NCI-H1694 treated with DMSO at 0.1 percent for 48 hours (cell line): ENCODE measurements around the gene OPHN1.

Source experiments
- DNase-seq: peaks from one replicate; lab custom pipeline; 2025; lab: John Stamatoyannopoulos, UW

The OPHN1 gene

DNA sequence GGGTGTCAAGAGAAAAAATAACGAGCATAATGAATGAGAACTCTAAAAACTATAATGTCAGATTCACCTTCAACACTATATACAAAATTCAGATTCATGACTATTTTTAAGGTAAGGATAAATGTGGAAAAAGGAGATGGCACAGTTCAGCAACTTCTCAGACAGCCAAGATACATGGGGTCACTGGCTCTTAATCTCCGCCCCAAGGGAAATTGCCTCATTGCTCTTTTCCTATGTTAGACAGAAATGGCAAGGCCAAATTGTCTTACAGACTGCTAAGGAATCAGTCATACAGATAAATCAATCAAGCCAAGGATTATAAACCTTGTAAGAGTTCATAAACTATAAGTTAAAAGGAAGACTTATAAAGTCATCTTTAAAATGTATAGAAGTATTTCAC is 183.4 kb downstream of the OPHN1 start:
- no peak for DNase-seq

GRCh38 chrX:68249401-68249831 is 183.9 kb downstream of the OPHN1 start:
- DNase-seq: no peak

DNA sequence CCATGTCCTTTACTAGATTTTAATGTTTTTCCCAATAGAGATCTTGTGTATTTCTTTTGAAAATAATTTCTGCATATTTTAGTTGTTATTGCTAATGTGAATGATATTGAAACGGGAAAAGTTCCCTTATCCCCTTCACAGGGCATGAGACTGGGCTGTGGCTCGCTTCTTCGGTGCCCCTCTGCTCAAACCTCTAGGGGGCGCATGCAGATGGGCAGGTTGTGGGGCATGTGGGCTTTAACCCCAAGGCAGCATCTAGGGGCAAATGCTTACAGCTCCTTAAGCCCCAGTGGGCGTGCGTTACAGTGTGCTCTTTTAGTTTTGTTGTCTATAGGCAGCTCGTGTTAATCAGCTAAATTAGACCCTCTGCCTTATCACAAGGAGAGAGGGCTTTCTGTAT is 194.7 kb downstream of the OPHN1 start:
- DNase-seq: no peak

DNA sequence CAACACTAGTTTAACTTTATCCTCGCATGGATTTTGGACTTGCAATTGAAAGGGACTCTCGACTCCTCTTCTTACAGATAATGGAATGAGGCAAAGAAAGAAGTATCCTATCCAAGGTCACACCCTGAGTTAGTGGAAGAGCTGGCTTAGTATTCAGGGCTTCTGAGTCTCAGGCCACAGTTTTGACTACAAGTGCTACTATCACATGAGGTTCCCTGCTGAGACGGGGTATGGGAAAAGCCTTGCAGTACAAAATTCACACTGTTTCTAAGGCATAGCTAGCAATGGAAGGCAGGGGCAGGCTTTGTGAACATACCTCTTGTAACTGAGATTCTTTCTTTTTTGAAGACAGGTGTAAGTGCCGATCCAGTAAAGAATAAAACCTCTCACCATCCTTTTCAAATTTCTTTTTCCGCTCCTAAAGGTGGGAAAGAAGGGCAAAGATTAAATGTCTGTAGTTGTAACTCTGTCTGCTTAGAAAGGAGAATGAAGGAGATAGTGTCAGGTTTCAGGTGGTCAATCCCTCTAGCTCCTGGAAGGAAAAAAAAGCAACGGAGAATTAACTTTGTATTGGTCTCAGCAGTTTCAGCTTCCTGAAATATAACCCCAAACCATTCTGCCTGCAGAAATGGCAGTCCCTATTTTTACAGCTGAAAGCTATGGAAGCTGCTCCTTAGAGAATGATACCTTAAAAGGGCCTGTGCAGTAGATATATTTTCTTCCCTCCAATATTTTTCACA is 199.0 kb downstream of the OPHN1 start:
- DNase-seq: no peak

GRCh38 chrX:68232206-68232605 is 201.1 kb downstream of the OPHN1 start:
- no peak for DNase-seq

GRCh38 chrX:68209008-68209407 is 224.3 kb downstream of the OPHN1 start:
- DNase-seq: no peak

DNA sequence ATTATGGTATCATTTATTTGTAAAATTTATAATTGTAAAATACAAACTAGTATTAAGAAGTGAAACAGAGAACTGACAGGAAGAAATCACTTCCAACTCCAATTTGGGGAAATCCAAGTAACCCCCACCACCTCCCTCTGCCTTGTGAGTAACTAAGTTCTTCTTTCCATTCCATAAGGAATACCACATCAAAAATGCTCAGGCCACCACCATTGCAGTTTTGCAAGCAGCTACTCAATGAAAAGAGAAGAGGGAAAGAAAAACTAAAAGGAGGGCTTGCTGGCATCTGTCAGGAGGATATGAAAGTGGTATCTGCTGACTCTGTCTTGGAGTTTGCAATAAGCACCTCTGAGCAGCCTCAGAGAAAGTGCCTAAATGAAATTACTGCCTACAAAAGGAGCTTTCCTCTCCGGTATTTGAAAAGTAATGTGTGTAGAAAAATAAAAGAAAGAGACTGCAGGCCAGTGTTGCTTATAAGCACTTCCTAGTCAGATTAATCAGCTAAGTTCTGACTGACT is 228.7 kb downstream of the OPHN1 start:
- DNase-seq: no peak

- no peak for DNase-seq
These were observed 229.6 kb downstream of the OPHN1 start for GRCh38 chrX:68203646-68204045.

GRCh38 chrX:68203211-68203610 is 230.1 kb downstream of the OPHN1 start:
- no peak for DNase-seq

- no peak for DNase-seq
These were observed 234.0 kb downstream of the OPHN1 start for GRCh38 chrX:68199062-68199848.

- DNase-seq: peak; percentile 51
These were observed 236.1 kb downstream of the OPHN1 start for GRCh38 chrX:68196939-68197791.

- DNase-seq: no peak
These were observed 237.7 kb downstream of the OPHN1 start for GRCh38 chrX:68195561-68195960.

- no peak for DNase-seq
These were observed 239.5 kb downstream of the OPHN1 start for GRCh38 chrX:68193786-68194185.

DNA sequence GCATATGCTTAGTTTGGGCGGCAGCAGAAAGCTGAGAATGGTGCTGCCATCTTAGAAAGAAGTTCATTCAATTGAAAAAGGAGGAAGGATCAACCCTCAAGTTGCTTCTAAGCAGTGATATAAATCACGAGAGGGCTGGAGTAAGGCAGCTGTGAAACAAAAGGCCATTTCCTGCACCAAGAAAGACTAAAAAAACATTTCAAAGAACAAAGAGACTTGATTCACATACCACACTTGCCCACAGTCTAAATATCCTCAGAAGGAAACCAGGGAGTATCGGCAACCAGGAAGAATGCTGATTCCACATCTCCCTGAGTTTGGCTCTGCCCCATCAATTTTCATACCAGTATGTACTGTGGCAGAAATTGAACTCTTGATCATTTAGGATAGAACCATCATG is 240.1 kb downstream of the OPHN1 start:
- no peak for DNase-seq

DNA sequence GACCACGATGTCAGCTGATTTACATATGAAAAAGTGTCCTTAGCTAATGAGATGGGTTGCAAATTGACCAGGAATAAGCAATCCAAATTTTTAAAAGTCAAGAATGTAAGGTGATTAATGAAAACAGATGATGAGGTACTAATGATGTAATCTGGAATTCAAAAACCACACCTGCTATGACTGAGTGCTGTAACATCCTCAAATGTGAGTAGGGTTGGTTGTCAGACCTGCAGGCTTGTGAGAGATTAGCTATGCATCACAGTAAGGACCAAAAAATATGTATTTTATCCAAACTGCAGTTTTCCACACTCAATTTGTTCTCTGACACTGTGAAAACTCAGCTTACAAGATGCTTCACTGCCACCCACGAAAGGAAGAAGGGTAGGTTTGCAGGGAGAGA is 242.5 kb downstream of the OPHN1 start:
- DNase-seq: no peak

DNA sequence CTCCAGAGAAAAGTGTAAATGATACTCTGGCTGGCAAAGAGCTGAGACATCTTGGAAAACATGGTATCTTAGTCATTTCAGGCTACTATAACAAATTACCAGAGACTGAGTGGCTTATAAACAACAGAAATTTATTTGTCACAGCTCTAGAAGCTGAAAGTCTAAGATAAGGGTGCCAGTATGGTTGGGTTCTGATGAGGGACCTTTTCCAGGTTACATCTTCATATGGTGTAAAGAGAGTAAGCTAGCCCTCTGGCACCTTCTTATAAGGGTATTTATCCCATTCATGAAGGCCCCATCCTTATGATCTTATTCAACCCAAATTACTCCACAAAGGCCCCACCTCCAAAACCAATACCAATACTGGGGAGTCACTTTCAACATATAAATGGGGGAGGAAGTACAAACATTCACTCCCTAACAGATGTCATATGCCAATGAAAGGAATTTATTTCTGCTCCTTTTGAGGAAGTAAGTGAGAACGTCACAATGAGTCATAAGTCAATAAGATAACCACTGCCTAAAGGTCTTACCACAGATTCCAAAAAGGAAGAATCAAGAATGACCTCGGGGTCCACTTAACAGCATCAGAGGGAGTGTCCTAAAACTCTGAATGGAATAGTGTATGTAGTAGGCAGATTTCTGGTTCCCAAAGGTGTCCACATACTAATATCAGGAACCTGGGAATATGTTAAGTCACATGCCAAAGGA is 246.6 kb downstream of the OPHN1 start:
- DNase-seq: no peak

- DNase-seq: no peak
These were observed 248.1 kb downstream of the OPHN1 start for GRCh38 chrX:68185161-68185560.

GRCh38 chrX:68183612-68184214 is 249.6 kb downstream of the OPHN1 start:
- DNase-seq: peak; percentile 12

GRCh38 chrX:68180579-68180978 is 252.7 kb downstream of the OPHN1 start:
- DNase-seq: no peak

- no peak for DNase-seq
These were observed 253.9 kb downstream of the OPHN1 start for GRCh38 chrX:68179355-68179754.

- no peak for DNase-seq
These were observed 255.8 kb downstream of the OPHN1 start for GRCh38 chrX:68177542-68177941.
